Heart right ventricle (tissue), 16 donors: ENCODE results near the gene TRIM8. TPM values are rescaled to one million over a fixed set of nuclear protein-coding genes. Genes with fewer than 3 reads are reported as not detected.
A peak's percentile ranks its signal among the peaks of the same experiment; 100 is the strongest.

Source experiments
- ATAC-seq, 8 donors: fragments of 200-7000 bp; cut with Tn5 transposase; one replicate each; pipeline ENCODE4 v1.9.1; 2020; ENCODE audit warnings: mild to moderate bottlenecking in 8 of 8, moderate library complexity in 8 of 8, moderate number of reproducible peaks in 1 of 8
- DNase-seq, 2 donors: peaks; one replicate each; pipeline ENCODE4 v3.0.0-alpha.2; 2020
- H3K27ac ChIP-seq, 10 donors: fragments of 200-600 bp; sonication (generic) in 2 of 10; one replicate each; pipeline versions ENCODE4 v1.5.0 to v1.8.0; 2020 to 2022; ENCODE audit warnings: mild to moderate bottlenecking in 3 of 10
- H3K27me3 ChIP-seq, 7 donors: fragments of 200-600 bp; one replicate each; pipeline ENCODE4 v1.8.0; 2021 to 2022; ENCODE audit warnings: mild to moderate bottlenecking in 2 of 7
- H3K36me3 ChIP-seq, 9 donors: fragments of 200-600 bp; sonication (generic) in 1 of 9; one replicate each; pipeline versions ENCODE4 v1.5.0 to v1.8.0; 2020 to 2022; ENCODE audit warnings: mild to moderate bottlenecking in 2 of 9
- H3K4me1 ChIP-seq, 9 donors: fragments of 200-600 bp; sonication (generic) in 1 of 9; one replicate each; pipeline versions ENCODE4 v1.5.0 to v1.8.0; 2020 to 2022; ENCODE audit warnings: mild to moderate bottlenecking in 4 of 9
- H3K4me3 ChIP-seq, 10 donors: fragments of 200-600 bp; sonication (generic) in 2 of 10; one replicate each; pipeline versions ENCODE4 v1.5.0 to v1.8.0; 2020 to 2022; ENCODE audit warnings: mild to moderate bottlenecking in 7 of 10, moderate library complexity in 2 of 10
- H3K9me3 ChIP-seq, 11 donors: fragments of 200-600 bp in 10 of 11; sonication (generic) in 2 of 11; one replicate each; pipeline versions ENCODE4 v1.5.0 to v1.8.0; 2013 to 2022; ENCODE audit warnings: mild to moderate bottlenecking in 2 of 11, control low read depth in 1 of 11, moderate library complexity in 1 of 11
- CTCF ChIP-seq, 9 donors: fragments of 200-600 bp; sonication (generic) in 2 of 9; IDR thresholded peaks; one replicate each; pipeline versions ENCODE4 v1.5.0 to v1.8.0; 2021 to 2022; ENCODE audit warnings: antibody characterized with exemption in 9 of 9, mild to moderate bottlenecking in 5 of 9, moderate library complexity in 1 of 9
- WGBS, 2 donors: extraction: QIAGEN DNeasy Blood & Tissue Kit; methylation state at CpG; one replicate each; pipeline ENCODE4 v1.1.7; 2013; ENCODE audit warnings: inconsistent platforms in 1 of 2; 5-methylcytosine and 5-hydroxymethylcytosine counted together
- intact Hi-C, 10 donors: fragments of 100-400 bp; cut with DNase I; formaldehyde crosslinking; loops; one replicate each; pipeline versions ENCODE4 v1.11.1 to v1.14.2; 2022
- polyA plus RNA-seq, 2 donors: library from polyadenylated mRNA; stranded (reverse); fragments of 200-250 nt; gene quantifications; one replicate each; pipeline ENCODE4 v1.2.3, GENCODE V29; 2013
- total RNA-seq, 10 donors: library from RNA; stranded (reverse); fragmentation: NEBNext Ultra II Directional in 3 of 10; extraction: Animal tissue kit (Norgen Biotek cat#: 25700) in 3 of 10; gene quantifications; one replicate each; pipeline versions ENCODE4 v1.2.1 to v1.2.4, GENCODE V29; 2021 to 2023
- donor health status: Arrhythmogenic right ventricular cardiomyopathy.
- donor health status: ischemic (EF 13 %, LVEDD 7.1; RV severe dilation, severe dysfunction).
- donor health status: healthy with polysubstance abuse.
- donor health status: DM: no; HTN: yes; CAD: no.
- donor health status: DM: no; HTN: no; CAD: no.
- donor health status: ischemic (EF 25% LVEDD 6.9; RV normal size, moderate dysfunction).
- donor health status: ischemic (EF 25% LVEDD 5.7; RV mildly dilated, moderate dysfunction).
- donor health status: healthy.
- donor health status: DM: yes; HTN: yes; CAD: no.
- donor health status: Ischemic cardiomyopathy.
- donor health status: ischemic (EF 35%, LVEDD 5.7; RV mildly dilated, moderate dysfunction).
- donor health status: nonischemic (EF 11% LVEDD 7.7; RV severe dilation, severe dysfunction).
- donor health status: DM: yes; HTN: yes; CAD: no.
- donor health status: PGD.
- donor health status: ischemic (EF 29% LVEDD 5.4; RV normal size, mild dysfunction).
- donor health status: nonischemic (EF 23%, LVEDD 6.1; RV moderate dilation, normal function).

Gene TRIM8
- total and polyA plus RNA-seq, 12 donors: 27.9 to 147 (median 88.8) TPM

- Histone ChIP-seq H3K9me3 (no peaks in the 10 kb centered on the region), H3K4me3 (peak overlapping the region in 9 of 10 donors; percentile 71 to 97 (median 92)), H3K36me3 (peaks cover 0 to 34% (median 0%) of the 10 kb centered on the region in 9 donors), H3K27ac (peak overlapping the region in 9 of 10 donors; percentile 64 to 100 (median 99)), H3K27me3 (no peaks in the 10 kb centered on the region), H3K4me1 (peaks cover 47 to 72% (median 62%) of the 10 kb centered on the region in 9 donors)
- intact Hi-C loops: loop anchor here in 5 of 10 donors (2.0 to 10.0 kb wide), 6 partner anchors 29 to 145 kb away; partner anchors contain the start of genes ARL3 (in 3 of the 5), SFXN2 (in 3 of the 5), ACTR1A (in 1 of the 5) and SUFU (in 1 of the 5)
- ATAC-seq (no peak), DNase-seq (no peak)
- 37 to 45% methylated on average over 7 of the region's 7 CpGs for WGBS, 2 donors
- no peak for TF ChIP-seq CTCF (IDR thresholded peaks at IDR 0.05)
These were observed 3.4 kb downstream of the TRIM8 start for GRCh38 chr10:102647443-102648268.

GRCh38 chr10:102648269-102648888 lies 4.1 kb downstream of the TRIM8 start:
- Histone ChIP-seq H3K27me3 (no peaks in the 10 kb centered on the region), H3K27ac (peak overlapping the region in 9 of 10 donors; percentile 34 to 100 (median 99)), H3K4me1 (peaks cover 48 to 79% (median 69%) of the 10 kb centered on the region in 9 donors), H3K9me3 (no peaks in the 10 kb centered on the region), H3K36me3 (peaks cover 0 to 41% (median 3%) of the 10 kb centered on the region in 9 donors), H3K4me3 (peak overlapping the region in 9 of 10 donors; percentile 18 to 96 (median 89))
- intact Hi-C loops: loop anchor here in 4 of 10 donors (5.0 to 10.0 kb wide), 3 partner anchors 51 to 66 kb away; partner anchors contain the start of genes ARL3 (in 3 of the 4) and SFXN2 (in 3 of the 4)
- ATAC-seq (no peak), DNase-seq (no peak)
- no peak for TF ChIP-seq CTCF (IDR thresholded peaks at IDR 0.05)
- WGBS, 2 donors: 32 to 33% methylated on average over 12 of the region's 12 CpGs

- Histone ChIP-seq H3K4me3 (peak overlapping the region in 9 of 10 donors; percentile 18 to 96 (median 89)), H3K36me3 (peaks cover 0 to 49% (median 4%) of the 10 kb centered on the region in 9 donors), H3K27ac (peak overlapping the region in 9 of 10 donors; percentile 58 to 100 (median 99)), H3K4me1 (peaks cover 52 to 87% (median 74%) of the 10 kb centered on the region in 9 donors), H3K27me3 (no peaks in the 10 kb centered on the region), H3K9me3 (no peaks in the 10 kb centered on the region)
- DNase-seq (no peak), ATAC-seq (no peak)
- intact Hi-C loops: loop anchor here in 4 of 10 donors (5.0 to 10.0 kb wide), 3 partner anchors 52 to 66 kb away; partner anchors contain the start of genes ARL3 (in 3 of the 4) and SFXN2 (in 3 of the 4)
- TF ChIP-seq CTCF (IDR thresholded peaks at IDR 0.05): no peak
- 24 to 32% methylated on average over 25 of the region's 25 CpGs for WGBS, 2 donors
These were observed 4.9 kb downstream of the TRIM8 start for GRCh38 chr10:102648889-102649796.
